ENCODE data around the gene CCSER2. TPM values are rescaled to one million over a fixed set of nuclear protein-coding genes. Genes with fewer than 3 reads are reported as not detected.

The CCSER2 gene
- total and polyA plus RNA-seq, 12 donors = 8.3 to 63.9 (median 38.1) TPM

DNA sequence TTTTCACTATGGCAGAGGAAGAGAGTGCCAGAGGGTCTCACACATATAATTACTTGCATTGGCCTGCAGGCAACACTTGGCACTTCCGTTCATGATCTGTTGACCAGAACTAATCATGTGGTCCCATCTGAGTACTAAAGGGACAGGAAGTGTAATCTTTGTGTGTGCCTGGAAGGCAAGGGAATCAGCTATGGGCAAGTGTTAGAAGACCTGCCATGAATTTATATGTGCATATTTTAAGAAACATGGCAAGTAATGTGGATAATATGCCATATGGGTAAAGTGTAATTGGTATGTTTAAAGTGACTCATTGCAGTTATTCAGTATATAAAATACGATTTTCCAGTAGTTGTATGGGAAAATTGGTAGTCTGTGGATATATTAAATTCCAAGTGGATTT, 46.1 kb downstream of the CCSER2 start:
- WGBS, 4 donors = 60 to 67% (median 64%) methylated on average over 2 of the region's 2 CpGs
- peaks cover 0 to 8% of the 10 kb centered on the region in 2 donors for H3K36me3 ChIP-seq (replicated peaks in 1 of 2)
- intact Hi-C loops (cut with DNase I) = loop anchor here (10.0 kb wide), 2 partner anchors 110 to 160 kb away; no protein-coding TSS in a partner anchor

DNA sequence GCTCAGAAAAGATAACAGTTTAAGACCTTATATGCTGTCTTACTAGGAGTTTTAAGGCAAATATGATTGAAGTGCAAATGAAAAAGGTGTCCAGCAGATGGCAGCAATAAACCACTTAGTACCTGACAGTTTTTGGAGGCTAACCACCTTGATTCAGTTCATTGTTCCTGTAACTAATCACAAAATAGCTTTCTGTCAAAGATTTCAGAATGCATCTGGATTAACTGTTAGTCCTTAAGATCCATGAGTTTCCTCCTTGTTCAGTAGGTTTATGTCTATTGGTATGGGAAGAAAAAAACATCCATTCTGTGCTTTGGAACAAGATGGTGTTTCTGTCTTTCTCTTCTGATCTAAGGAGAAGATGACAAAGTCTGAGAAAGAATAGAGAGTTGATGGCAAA, 46.6 kb downstream of the CCSER2 start:
- peak in 5 of 7 donors; percentile 26 to 60 (median 42) for DNase-seq
- intact Hi-C loops (cut with DNase I) = loop anchor here (10.0 kb wide), 2 partner anchors 110 to 160 kb away; no protein-coding TSS in a partner anchor
- H3K36me3 ChIP-seq (replicated peaks in 1 of 2) = peaks cover 0 to 8% of the 10 kb centered on the region in 2 donors
- no peaks in the 10 kb centered on the region for H3K4me1 ChIP-seq (replicated peaks in 1 of 2)
- TF ChIP-seq POLR2A (IDR thresholded peaks at IDR 0.05) (no peak), CTCF (IDR thresholded peaks at IDR 0.05) (peak; percentile 50 to 74 (median 65))
- no peaks in the 10 kb centered on the region for H3K27me3 ChIP-seq
- H3K9me3 ChIP-seq (replicated peaks in 1 of 3) = no peaks in the 10 kb centered on the region
- no peak overlapping the region for H3K27ac ChIP-seq
- H3K4me3 ChIP-seq = no peak overlapping the region

More for the DNA sequence above, 46.1 kb downstream of the CCSER2 start:
- Histone ChIP-seq H3K27ac (peak overlapping the region in 1 of 5 donors; percentile 0), H3K4me1 (replicated peaks in 1 of 2) (no peaks in the 10 kb centered on the region), H3K4me3 (no peak overlapping the region), H3K9me3 (replicated peaks in 1 of 3) (no peaks in the 10 kb centered on the region), H3K27me3 (no peaks in the 10 kb centered on the region)
- TF ChIP-seq CTCF (IDR thresholded peaks at IDR 0.05) (no peak), POLR2A (IDR thresholded peaks at IDR 0.05) (no peak)
- DNase-seq = no peak

DNA sequence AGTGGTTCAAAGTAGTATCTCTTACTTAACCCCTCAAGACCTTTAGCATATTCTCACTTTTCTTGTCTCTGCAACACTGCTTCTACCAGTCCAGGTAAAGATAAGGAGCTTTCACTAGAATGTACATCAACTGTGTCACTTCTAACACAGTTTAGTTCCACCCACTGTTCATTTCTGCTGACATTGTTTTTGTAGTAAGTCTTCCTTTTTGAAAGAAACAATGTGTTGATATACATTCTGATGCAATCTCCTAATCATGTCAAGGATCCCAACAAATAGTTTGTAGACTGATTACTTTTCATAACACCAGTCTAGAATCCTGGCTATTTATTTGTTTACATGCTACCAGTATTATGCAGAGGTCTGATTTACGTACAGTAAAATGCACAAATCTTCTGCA, 47.5 kb downstream of the CCSER2 start:
- WGBS, 4 donors = 88 to 97% (median 96%) methylated on average over 1 of the region's 1 CpG
- Histone ChIP-seq H3K9me3 (replicated peaks in 1 of 3) (no peaks in the 10 kb centered on the region), H3K27me3 (no peaks in the 10 kb centered on the region), H3K4me1 (replicated peaks in 1 of 2) (no peaks in the 10 kb centered on the region), H3K4me3 (no peak overlapping the region), H3K36me3 (replicated peaks in 1 of 2) (peaks cover 0 to 8% of the 10 kb centered on the region in 2 donors), H3K27ac (no peak overlapping the region)
- no peak for DNase-seq
- TF ChIP-seq POLR2A (IDR thresholded peaks at IDR 0.05) (no peak), CTCF (IDR thresholded peaks at IDR 0.05) (no peak)
- intact Hi-C loops (cut with DNase I) = loop anchor here (10.0 kb wide), 2 partner anchors 111 to 159 kb away; no protein-coding TSS in a partner anchor

DNA sequence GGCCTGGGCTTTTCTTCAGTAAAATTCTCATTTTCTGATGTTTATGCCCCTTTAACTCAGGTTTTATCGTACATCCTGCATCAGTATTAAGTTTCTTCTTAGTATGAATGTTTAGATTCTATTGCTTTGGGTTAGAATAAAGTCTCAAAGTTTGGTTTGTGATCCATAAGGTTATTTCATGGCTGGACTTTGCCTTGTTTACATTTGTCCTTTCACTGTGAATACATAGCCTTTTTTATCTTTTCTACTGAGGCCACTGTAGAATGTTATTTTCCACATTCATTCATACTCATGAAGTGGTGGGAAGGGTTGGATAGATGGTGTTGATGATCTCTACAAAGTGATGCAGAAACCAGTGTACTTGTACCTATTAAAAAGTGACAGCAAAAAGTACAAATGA, 59.8 kb downstream of the CCSER2 start:
- H3K4me1 ChIP-seq (replicated peaks in 1 of 2) = no peaks in the 10 kb centered on the region
- no peak overlapping the region for H3K4me3 ChIP-seq
- H3K27ac ChIP-seq = no peak overlapping the region
- H3K9me3 ChIP-seq (replicated peaks in 1 of 3) = no peaks in the 10 kb centered on the region
- H3K27me3 ChIP-seq = no peaks in the 10 kb centered on the region
- no peak for DNase-seq
- 94 to 98% (median 95%) methylated on average over 1 of the region's 1 CpG for WGBS, 4 donors
- TF ChIP-seq CTCF (IDR thresholded peaks at IDR 0.05) (no peak), POLR2A (IDR thresholded peaks at IDR 0.05) (no peak)
- peaks cover 0 to 9% of the 10 kb centered on the region in 2 donors for H3K36me3 ChIP-seq (replicated peaks in 1 of 2)
- intact Hi-C loops (cut with DNase I) = no loop called here

Measured in adrenal gland (tissue), 12 donors.